Left lung (tissue), 10 donors: Measurements from ENCODE around the gene KLK4. TPM values are rescaled to one million over a fixed set of nuclear protein-coding genes. Genes with fewer than 3 reads are reported as not detected.

Experiments used
- ATAC-seq: fragments of 200-7000 bp; cut with Tn5 transposase; one replicate; pipeline ENCODE4 v1.9.1; 2020; ENCODE audit warnings: moderate library complexity
- DNase-seq, 4 donors: peaks; one replicate each; pipeline ENCODE4 v3.0.0-alpha.2; 2013 to 2020
- H3K27ac ChIP-seq, 2 donors: fragments of 200-600 bp; sonication (generic) in 1 of 2; one replicate each; pipeline versions ENCODE4 v1.5.0 to v1.8.0; 2020 to 2021
- H3K27me3 ChIP-seq, 2 donors: fragments of 200-600 bp; sonication (generic) in 1 of 2; one replicate each; pipeline versions ENCODE4 v1.5.0 to v1.8.0; 2020 to 2021
- H3K36me3 ChIP-seq, 2 donors: fragments of 200-600 bp; sonication (generic) in 1 of 2; one replicate each; pipeline versions ENCODE4 v1.5.0 to v1.8.0; 2020 to 2021
- H3K4me1 ChIP-seq, 2 donors: fragments of 200-600 bp; one replicate each; pipeline ENCODE4 v1.8.0; 2021
- H3K4me3 ChIP-seq, 2 donors: fragments of 200-600 bp; sonication (generic) in 1 of 2; one replicate each; pipeline versions ENCODE4 v1.5.0 to v1.8.0; 2020 to 2021; ENCODE audit warnings: mild to moderate bottlenecking in 1 of 2
- H3K9me3 ChIP-seq, 2 donors: fragments of 200-600 bp; sonication (generic) in 1 of 2; one replicate each; pipeline versions ENCODE4 v1.5.0 to v1.8.0; 2020 to 2021
- CTCF ChIP-seq, 2 donors: fragments of 200-600 bp; sonication (generic) in 1 of 2; IDR thresholded peaks; one replicate each; pipeline versions ENCODE4 v1.5.0 to v1.8.0; 2021; ENCODE audit warnings: antibody characterized with exemption in 2 of 2
- intact Hi-C, 2 donors: fragments of 100-400 bp; cut with DNase I; formaldehyde crosslinking; loops; one replicate each; pipeline versions ENCODE4 v1.11.2 to v1.14.2; 2022
- polyA plus RNA-seq, 6 donors: library from polyadenylated mRNA; unstranded; fragments of 120-200 nt; gene quantifications; one replicate each; pipeline ENCODE4 v1.2.1, GENCODE V29; 2013; ENCODE audit not compliant: insufficient read length in 6 of 6
- total RNA-seq, 2 donors: library from RNA; stranded (reverse); fragmentation: NEBNext Ultra II Directional; extraction: Animal tissue kit (Norgen Biotek cat#: 25700); gene quantifications; one replicate each; pipeline ENCODE4 v1.2.1, GENCODE V29; 2021
- donor health status: DM: no; HTN: yes; CAD: no.
- donor health status: DM: no; HTN: no; CAD: no.

Gene KLK4
- total and polyA plus RNA-seq, 8 donors, result not detected

GRCh38 chr19:50889638-50890037 lies 21.6 kb downstream of the KLK4 start:
- H3K4me1 ChIP-seq, result no peaks in the 10 kb centered on the region
- ATAC-seq, result no peak
- H3K4me3 ChIP-seq, result no peak overlapping the region
- H3K27me3 ChIP-seq, result peaks cover 0 to 47% of the 10 kb centered on the region in 2 donors
- H3K9me3 ChIP-seq, result no peaks in the 10 kb centered on the region
- no peaks in the 10 kb centered on the region for H3K36me3 ChIP-seq
- TF ChIP-seq CTCF (IDR thresholded peaks at IDR 0.05), result no peak
- intact Hi-C loops, result no loop called here
- H3K27ac ChIP-seq, result no peak overlapping the region
- DNase-seq, result no peak

DNA sequence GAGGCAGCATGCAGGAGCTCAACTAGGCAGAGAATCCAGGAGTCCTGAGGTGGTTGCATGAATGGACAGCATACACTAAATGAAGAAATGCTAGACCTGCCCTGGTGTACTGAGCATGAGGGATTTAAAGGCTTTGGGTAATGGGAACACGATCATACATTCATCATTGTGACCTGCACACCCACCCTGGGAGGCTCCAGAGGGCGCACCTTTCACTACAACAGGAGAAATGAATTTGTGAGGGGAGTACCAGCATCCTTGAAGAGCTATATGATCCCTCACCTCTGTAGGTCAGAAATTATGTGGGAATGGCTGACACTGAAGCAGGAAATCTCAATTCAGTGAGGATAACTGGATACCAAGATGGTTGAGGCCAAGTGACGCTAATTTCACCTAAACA lies 29.0 kb downstream of the KLK4 start:
- H3K4me3 ChIP-seq, result no peak overlapping the region
- no peaks in the 10 kb centered on the region for H3K9me3 ChIP-seq
- H3K27ac ChIP-seq, result no peak overlapping the region
- no peak for ATAC-seq
- no peak for TF ChIP-seq CTCF (IDR thresholded peaks at IDR 0.05)
- H3K36me3 ChIP-seq, result no peaks in the 10 kb centered on the region
- H3K4me1 ChIP-seq, result no peaks in the 10 kb centered on the region
- intact Hi-C loops, result no loop called here
- H3K27me3 ChIP-seq, result peaks cover 0 to 71% of the 10 kb centered on the region in 2 donors
- no peak for DNase-seq

DNA sequence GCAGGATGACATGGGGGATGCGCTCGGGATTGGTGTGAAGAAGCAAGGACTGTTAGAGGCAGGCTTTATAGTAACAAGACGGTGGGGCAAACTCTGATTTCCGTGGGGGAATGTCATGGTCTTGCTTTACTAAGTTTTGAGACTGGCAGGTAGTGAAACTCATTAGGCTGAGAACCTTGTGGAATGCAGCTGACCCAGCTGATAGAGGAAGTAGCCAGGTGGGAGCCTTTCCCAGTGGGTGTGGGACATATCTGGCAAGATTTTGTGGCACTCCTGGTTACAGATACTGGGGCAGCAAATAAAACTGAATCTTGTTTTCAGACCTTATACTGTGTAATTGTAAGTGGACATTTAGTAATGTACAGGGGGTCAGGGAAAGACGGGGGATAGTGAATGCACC lies 31.0 kb downstream of the KLK4 start:
- intact Hi-C loops, result no loop called here

DNA sequence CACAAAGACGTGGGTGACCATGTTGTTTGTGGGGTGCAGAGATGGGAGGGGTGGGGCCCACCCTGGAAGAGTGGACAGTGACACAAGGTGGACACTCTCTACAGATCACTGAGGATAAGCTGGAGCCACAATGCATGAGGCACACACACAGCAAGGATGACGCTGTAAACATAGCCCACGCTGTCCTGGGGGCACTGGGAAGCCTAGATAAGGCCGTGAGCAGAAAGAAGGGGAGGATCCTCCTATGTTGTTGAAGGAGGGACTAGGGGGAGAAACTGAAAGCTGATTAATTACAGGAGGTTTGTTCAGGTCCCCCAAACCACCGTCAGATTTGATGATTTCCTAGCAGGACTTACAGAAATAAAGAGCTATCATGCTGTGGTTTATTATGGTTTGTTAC lies 32.3 kb downstream of the KLK4 start:
- TF ChIP-seq CTCF (IDR thresholded peaks at IDR 0.05), result no peak
- H3K36me3 ChIP-seq, result no peaks in the 10 kb centered on the region
- intact Hi-C loops, result no loop called here
- no peak overlapping the region for H3K4me3 ChIP-seq
- H3K9me3 ChIP-seq, result no peaks in the 10 kb centered on the region
- H3K27me3 ChIP-seq, result peaks cover 0 to 80% of the 10 kb centered on the region in 2 donors
- H3K4me1 ChIP-seq, result no peaks in the 10 kb centered on the region
- DNase-seq (no peak), ATAC-seq (no peak)
- no peak overlapping the region for H3K27ac ChIP-seq

More for the DNA sequence above, 31.0 kb downstream of the KLK4 start:
- no peaks in the 10 kb centered on the region for H3K4me1 ChIP-seq
- no peak for TF ChIP-seq CTCF (IDR thresholded peaks at IDR 0.05)
- no peaks in the 10 kb centered on the region for H3K9me3 ChIP-seq
- ATAC-seq (no peak), DNase-seq (no peak)
- H3K36me3 ChIP-seq, result no peaks in the 10 kb centered on the region
- no peak overlapping the region for H3K27ac ChIP-seq
- no peak overlapping the region for H3K4me3 ChIP-seq
- peaks cover 0 to 80% of the 10 kb centered on the region in 2 donors for H3K27me3 ChIP-seq

- H3K4me3 ChIP-seq, result no peak overlapping the region
- H3K27me3 ChIP-seq, result peaks cover 0 to 84% of the 10 kb centered on the region in 2 donors
- no peak for ATAC-seq
- intact Hi-C loops, result no loop called here
- no peak for DNase-seq
- H3K4me1 ChIP-seq, result no peaks in the 10 kb centered on the region
- no peaks in the 10 kb centered on the region for H3K36me3 ChIP-seq
- H3K27ac ChIP-seq, result no peak overlapping the region
- H3K9me3 ChIP-seq, result no peaks in the 10 kb centered on the region
- no peak for TF ChIP-seq CTCF (IDR thresholded peaks at IDR 0.05)
Observed at GRCh38 chr19:50877338-50877737, 33.9 kb downstream of the KLK4 start.
